NCI-H748 treated with DMSO at 0.1 percent for 48 hours (cell line): Measurements from ENCODE around the gene IGDCC3.
A peak's percentile ranks its signal among the peaks of the same experiment; 100 is the strongest.

Experiments
- DNase-seq: peaks from one replicate; lab custom pipeline; 2025; lab: John Stamatoyannopoulos, UW

Gene IGDCC3

GRCh38 chr15:65343374-65343981, 34.3 kb downstream of the IGDCC3 start:
- DNase-seq, result no peak

- no peak for DNase-seq
Observed at GRCh38 chr15:65342493-65342892, 35.3 kb downstream of the IGDCC3 start.

GRCh38 chr15:65339920-65340319, 37.9 kb downstream of the IGDCC3 start:
- DNase-seq, result no peak

GRCh38 chr15:65339416-65339815, 38.4 kb downstream of the IGDCC3 start:
- DNase-seq, result no peak

- DNase-seq, result no peak
Observed at GRCh38 chr15:65338823-65339222, 39.0 kb downstream of the IGDCC3 start.

GRCh38 chr15:65338366-65338765, 39.4 kb downstream of the IGDCC3 start:
- peak; percentile 36 for DNase-seq

- no peak for DNase-seq
Observed at GRCh38 chr15:65337436-65338070, 40.2 kb downstream of the IGDCC3 start.

GRCh38 chr15:65336493-65337435, 41.0 kb downstream of the IGDCC3 start:
- DNase-seq, result no peak

GRCh38 chr15:65335278-65336055, 42.3 kb downstream of the IGDCC3 start:
- DNase-seq, result no peak

GRCh38 chr15:65334586-65335231, 43.1 kb downstream of the IGDCC3 start:
- DNase-seq, result no peak

GRCh38 chr15:65333856-65334255, 43.9 kb downstream of the IGDCC3 start:
- no peak for DNase-seq

- no peak for DNase-seq
Observed at GRCh38 chr15:65333148-65333820, 44.5 kb downstream of the IGDCC3 start.

GRCh38 chr15:65332391-65333147, 45.2 kb downstream of the IGDCC3 start:
- no peak for DNase-seq

GRCh38 chr15:65331811-65332210, 46.0 kb downstream of the IGDCC3 start:
- DNase-seq, result no peak

- DNase-seq, result no peak
Observed at GRCh38 chr15:65330934-65331645, 46.7 kb downstream of the IGDCC3 start.

- DNase-seq, result no peak
Observed at GRCh38 chr15:65329984-65330735, 47.6 kb downstream of the IGDCC3 start.

- DNase-seq, result no peak
Observed at GRCh38 chr15:65329288-65329983, 48.4 kb downstream of the IGDCC3 start.
